NCI-H128 (cell line): ENCODE results near the gene CAMK2B.
A peak's percentile ranks its signal among the peaks of the same experiment; 100 is the strongest.

ENCODE experiments used
- DNase-seq: peaks from one replicate; lab custom pipeline; 2025; ENCODE audit not compliant: unreplicated experiment; lab: John Stamatoyannopoulos, UW

CAMK2B gene

DNA sequence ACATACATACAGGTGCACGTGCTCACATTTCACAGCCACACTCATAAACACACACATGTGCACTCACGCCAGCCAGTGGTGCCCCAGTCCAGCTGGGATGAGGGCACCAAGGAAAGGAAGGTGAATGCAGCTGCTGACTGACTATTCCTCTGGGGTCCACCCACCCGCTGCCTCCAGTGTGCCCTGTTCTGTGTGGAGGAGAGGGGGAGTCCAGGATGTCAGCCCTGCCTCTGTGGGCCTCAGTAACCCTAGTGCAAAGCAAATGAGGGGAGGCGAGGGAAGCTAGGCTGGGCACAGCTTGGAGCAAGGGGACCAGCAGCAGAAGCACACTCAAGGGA is 67.0 kb downstream of the CAMK2B start:
- no peak for DNase-seq

GRCh38 chr7:44257618-44258422 is 67.6 kb downstream of the CAMK2B start:
- DNase-seq, result no peak

DNA sequence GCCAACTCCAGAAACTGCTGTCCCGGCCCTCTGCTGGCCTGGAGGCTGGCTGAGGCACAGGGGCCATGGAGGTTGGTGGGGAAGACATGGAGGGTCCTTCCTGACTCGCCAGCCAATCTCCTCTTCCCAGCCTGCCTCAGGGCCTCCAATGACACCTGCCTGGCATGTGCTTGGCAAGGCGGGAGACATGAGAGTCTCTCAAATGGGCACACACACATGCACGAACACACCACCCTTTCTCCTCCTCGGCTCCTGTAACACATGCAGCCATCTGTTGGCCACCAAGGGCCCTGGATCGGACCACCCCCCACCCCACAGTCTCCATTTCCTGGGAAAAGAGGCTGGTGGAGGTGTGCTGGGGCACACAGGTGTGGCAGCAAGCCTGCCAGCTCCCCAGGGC is 68.2 kb downstream of the CAMK2B start:
- no peak for DNase-seq

DNA sequence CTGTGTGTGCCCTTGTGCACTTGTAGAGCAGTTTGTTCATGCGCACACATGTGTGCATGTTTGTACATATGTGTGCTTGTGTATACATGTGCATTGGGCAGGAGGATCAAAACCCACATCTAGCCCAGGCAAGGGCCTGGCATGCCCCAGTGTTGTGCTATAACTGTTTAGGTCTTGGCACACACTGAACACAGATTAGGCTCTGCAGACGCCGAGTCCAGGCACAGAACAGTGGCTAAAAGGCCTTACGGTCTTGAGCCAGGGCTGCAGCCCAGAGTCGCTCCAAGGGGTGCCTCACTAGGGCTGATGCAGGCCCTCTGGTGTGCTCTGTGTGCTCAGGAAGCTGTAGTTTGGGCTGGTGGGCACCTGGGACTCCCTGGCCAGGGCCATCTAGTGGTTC is 68.9 kb downstream of the CAMK2B start:
- no peak for DNase-seq

DNA sequence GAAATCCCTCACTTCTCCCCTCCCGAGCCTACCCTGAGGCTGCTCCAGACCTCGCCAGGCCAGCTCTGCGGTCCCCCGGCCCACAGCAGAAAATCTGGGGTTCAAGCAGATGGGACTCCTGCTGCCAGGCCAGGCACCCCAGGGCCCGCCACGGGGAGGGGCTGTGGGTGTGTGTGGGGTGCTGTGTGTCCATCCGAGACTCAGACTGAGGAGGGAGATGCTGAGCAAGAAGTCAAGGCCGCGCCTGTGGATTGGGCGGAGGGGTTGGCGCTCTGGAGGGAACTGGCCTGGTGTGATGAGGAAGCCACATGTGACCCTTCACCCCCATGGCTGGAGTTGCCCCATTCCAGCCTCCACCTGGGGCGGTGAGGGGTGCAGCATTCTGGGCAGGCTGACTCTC is 73.5 kb downstream of the CAMK2B start:
- no peak for DNase-seq

GRCh38 chr7:44251269-44251668 is 74.1 kb downstream of the CAMK2B start:
- DNase-seq, result no peak

DNA sequence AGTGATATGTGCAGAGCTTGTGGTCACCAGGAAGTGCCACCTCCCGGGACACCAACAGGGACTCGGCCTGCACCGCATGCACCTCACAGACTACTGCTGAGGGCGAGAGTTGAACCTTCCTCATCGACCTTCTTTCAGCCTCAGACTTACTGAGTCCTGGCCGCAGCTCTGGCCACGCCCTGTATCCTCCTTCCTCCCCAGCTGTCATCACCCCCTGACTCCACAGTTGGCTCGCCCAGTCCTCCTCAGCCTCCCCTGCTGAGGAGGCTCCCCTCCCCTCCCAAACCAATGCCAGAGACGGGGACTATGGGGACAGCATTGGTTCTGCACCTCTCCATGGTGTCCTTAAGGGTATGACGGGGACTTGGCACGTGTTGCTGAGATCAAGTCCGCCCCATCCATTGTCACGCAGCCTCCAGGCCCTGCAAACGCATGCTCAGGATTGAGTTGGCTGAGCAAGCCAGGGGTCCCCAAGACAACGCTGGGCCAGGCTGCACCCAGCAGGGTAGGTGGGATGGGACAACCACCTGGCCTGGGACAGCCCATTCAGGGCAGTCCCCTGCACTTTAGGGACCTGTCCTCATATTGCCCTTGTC is 75.7 kb downstream of the CAMK2B start:
- no peak for DNase-seq

- DNase-seq, result no peak
Measured at GRCh38 chr7:44247868-44248651, 77.3 kb downstream of the CAMK2B start.

DNA sequence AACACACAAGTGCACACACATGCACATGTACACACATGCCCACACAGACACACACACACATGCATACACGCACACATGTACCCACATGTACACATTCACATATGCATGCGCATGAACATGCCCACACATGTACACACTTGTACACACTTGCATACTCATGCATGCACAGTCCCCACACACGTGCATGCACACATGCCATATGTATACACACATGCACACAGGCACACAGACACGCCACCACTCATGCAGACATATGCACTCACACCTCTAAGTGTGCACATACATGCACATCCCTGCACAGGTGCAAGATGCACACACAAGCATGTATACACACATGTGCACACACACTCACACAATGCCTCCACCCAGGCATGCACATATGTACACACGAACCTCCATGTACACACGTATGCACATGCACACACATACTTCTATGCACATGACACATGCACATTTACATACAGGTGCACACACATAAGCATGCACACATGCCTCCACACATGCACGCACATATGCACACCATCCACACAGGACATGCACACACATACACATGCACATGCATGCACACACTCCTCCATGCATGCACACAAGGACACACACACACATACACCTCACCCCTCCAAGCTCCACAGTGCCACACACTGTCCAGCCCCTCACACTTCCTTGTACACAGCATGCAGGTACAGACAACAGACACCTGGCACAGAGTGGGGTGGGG is 78.8 kb downstream of the CAMK2B start:
- no peak for DNase-seq

GRCh38 chr7:44244282-44244681 is 81.1 kb downstream of the CAMK2B start:
- DNase-seq, result no peak

DNA sequence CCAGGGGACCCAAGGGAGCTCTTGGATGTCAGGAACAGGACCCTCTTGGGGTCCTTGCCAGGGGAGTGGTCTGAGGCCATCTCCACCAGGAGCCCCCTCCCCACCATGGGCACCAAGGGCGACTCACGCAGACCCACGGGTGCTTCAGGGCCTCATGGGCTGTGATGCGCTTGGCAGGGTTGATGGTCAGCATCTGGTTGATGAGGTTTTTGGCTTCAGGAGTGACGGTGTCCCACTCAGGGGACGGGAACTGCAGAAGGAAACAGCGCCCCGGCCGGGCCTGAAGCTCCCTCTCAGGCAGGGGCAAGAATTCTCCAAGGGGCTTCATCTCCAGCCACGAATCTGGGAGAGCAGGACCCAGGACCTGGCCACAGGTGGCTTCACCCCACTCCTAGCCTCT is 83.3 kb downstream of the CAMK2B start:
- DNase-seq, result no peak

- DNase-seq, result peak; percentile 14
Measured at GRCh38 chr7:44240983-44241510, 84.3 kb downstream of the CAMK2B start.

DNA sequence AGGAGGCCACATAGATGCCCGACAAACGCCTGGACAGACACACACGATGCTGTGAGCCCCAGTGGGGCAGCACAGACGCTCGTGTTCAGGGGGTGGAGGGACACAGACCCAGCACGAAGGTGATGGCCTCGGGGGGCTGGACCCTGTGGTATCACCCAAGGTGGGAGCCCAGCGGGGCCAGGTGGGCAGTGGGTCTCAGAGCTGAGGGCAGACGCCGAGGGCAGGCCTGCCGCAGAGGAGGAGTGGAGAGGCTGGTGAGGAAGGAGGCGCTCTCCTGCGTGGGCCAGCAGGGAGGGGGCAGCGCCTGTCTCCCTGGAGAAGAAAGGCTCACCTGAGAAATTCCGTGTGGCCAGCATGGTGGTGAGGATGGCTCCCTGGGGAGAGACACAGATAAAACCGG is 85.0 kb downstream of the CAMK2B start:
- no peak for DNase-seq

DNA sequence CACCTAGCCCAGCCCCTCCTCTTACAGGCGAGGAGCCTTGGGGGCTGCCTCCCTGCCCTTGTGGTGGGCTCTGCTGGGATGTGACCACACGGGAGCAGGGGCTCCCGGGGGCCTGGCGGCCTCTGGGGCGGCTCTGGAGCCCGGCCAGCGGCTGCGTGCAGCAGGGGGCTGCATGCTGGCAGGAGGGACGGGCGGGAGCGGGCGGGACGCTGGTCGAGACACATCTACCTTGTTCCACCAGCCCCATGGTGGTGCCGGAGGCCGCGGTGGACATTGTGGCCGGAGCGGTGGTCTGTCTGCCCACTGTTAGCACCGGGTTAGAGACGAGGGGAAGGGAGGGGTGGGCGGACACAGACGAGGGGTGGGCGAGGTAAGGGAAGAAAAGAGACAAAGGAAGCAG is 86.0 kb downstream of the CAMK2B start:
- no peak for DNase-seq

DNA sequence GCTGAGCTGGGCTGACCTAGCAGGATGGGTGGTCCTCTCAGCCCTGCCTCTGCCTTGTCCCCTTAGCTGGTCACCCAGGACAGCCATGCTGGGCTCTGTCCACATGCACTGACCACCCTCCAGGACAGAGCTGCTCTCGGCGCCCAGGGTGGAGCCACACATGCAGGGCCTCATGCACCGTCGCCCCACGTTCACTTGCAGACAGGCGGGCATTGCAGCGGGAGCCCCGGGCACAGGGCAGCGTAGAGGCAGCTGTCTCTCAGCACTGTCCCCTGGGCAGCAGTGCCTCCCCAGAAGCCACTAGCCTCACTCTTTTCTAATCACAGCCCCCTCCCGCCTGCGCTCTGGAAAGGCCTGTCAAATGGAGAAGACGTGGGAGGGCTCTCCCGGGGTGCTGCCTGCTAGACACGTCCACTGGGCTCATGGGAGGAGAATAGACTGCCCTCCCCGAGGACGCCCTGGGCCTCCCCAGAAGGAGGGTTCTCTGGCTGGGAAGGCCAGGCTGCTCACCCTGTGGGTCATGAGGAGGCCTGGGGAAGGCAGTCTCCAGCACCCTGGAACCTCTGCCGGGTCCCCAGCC is 87.2 kb downstream of the CAMK2B start:
- DNase-seq, result no peak

GRCh38 chr7:44237696-44238095 is 87.7 kb downstream of the CAMK2B start:
- no peak for DNase-seq

GRCh38 chr7:44236333-44236728 is 89.1 kb downstream of the CAMK2B start:
- no peak for DNase-seq

DNA sequence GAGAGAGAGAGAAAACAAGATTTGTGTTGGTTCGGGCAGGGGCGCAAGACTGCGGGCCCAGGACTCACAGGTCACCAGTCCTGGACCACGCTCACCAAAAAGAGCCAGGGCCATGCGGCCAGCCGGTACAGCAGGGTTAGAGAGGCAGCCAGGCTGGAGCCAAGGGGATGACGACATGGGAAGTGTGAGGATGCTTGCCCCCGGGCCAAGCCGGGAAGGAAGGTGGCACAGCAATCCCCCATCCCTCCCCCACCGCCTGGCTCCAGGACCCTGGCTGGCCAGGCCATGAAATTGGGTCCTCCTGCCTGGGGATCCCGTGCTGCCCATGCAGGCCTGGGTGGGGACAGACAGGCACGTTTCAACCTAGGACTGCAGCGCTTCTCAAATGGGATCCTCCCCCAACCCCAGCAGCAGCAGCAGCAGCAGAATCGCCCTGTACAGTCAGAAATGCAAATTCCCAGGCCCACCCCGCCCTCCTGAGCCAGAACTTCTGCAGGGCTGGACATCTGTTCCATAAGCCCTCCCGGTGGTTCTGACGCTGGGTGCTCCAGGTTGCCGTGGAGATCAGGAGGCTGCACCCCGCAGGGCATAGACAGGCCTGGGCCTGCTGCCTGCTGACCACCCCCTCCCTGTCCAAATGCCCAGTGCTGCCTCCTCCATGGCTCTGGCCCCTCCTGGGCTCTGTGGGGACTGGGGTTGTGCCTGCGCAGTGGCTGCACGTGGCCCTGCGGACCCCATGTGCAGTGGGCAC is 89.6 kb downstream of the CAMK2B start:
- DNase-seq, result no peak

DNA sequence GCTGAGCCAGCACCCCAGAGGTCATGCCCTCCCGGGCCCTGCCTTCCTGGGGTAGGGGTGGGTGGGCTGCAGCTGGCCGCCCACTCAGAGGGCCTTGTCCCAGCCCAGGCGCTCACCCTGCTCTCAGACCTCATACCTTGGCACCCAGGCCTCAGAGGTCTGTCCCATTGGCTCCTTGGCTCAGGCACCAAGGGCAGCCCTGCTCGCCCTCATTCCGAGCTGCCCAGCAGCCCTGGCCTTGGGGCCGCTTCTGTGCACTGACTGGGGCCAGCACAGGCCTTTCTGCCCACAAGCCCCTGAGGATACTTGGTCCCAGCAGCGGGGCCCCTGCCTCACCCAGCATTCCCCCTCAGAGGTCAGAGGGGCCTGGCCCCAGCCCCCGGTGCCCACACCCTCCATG is 90.3 kb downstream of the CAMK2B start:
- DNase-seq, result no peak
